ENCODE measurements around the gene IL12A. TPM values are rescaled to one million over a fixed set of nuclear protein-coding genes. Genes with fewer than 3 reads are reported as not detected.

Gene IL12A
- total and polyA plus RNA-seq, 4 donors: 0.08 to 0.25 (median 0.09) TPM; not detected in 1

GRCh38 chr3:159989973-159990846 is 1.6 kb downstream of the IL12A start:
- H3K9me3 ChIP-seq (ENCODE audit: control insufficient read depth in 4 of 4, low read length in 3 of 4): no peaks in the 10 kb centered on the region
- H3K27me3 ChIP-seq (ENCODE audit: control insufficient read depth in 4 of 4, insufficient read depth in 4 of 4, low read length in 3 of 4): no peaks in the 10 kb centered on the region
- no peak overlapping the region for H3K27ac ChIP-seq (ENCODE audit: low read depth in 1 of 2, low read length in 2 of 2)
- no peaks in the 10 kb centered on the region for H3K36me3 ChIP-seq (ENCODE audit: control insufficient read depth in 4 of 4, insufficient read depth in 3 of 4, low read depth in 1 of 4, low read length in 3 of 4)
- no peak overlapping the region for H3K4me3 ChIP-seq (ENCODE audit: low read depth in 1 of 3, low read length in 3 of 3)
- H3K9ac ChIP-seq (ENCODE audit: low read depth in 1 of 2, low read length in 2 of 2): no peak overlapping the region
- TF ChIP-seq YY1 (IDR thresholded peaks at IDR 0.05): no peak
- TF ChIP-seq CTCF (IDR thresholded peaks at IDR 0.05; ENCODE audit: low read depth, low read length, missing input control): no peak
- no peak for TF ChIP-seq NR2F2 (IDR thresholded peaks at IDR 0.05)
- TF ChIP-seq EGR1 (IDR thresholded peaks at IDR 0.05; ENCODE audit: low read depth in 2 of 2): no peak
- no peak for TF ChIP-seq FOXA1 (IDR thresholded peaks at IDR 0.05)
- peak in 1 of 2 donors; percentile 13 for TF ChIP-seq RXRA (IDR thresholded peaks at IDR 0.05)
- no peak for TF ChIP-seq JUND (IDR thresholded peaks at IDR 0.05)
- peak in 1 of 2 donors; percentile 11 for TF ChIP-seq HNF4A (conservative IDR thresholded peaks at IDR 0.05)
- no peak for DNase-seq (ENCODE audit: low spot score)
- 67% methylated on average over 5 of the region's 5 CpGs for WGBS
- H3K4me1 ChIP-seq (ENCODE audit: control insufficient read depth in 4 of 4, insufficient read depth in 4 of 4, low read length in 3 of 4): peaks cover 0 to 15% (median 11%) of the 10 kb centered on the region in 4 donors

- no peaks in the 10 kb centered on the region for H3K9me3 ChIP-seq (ENCODE audit: control insufficient read depth in 4 of 4, low read length in 3 of 4)
- H3K27me3 ChIP-seq (ENCODE audit: control insufficient read depth in 4 of 4, insufficient read depth in 4 of 4, low read length in 3 of 4): no peaks in the 10 kb centered on the region
- H3K9ac ChIP-seq (ENCODE audit: low read depth in 1 of 2, low read length in 2 of 2): no peak overlapping the region
- no peak overlapping the region for H3K27ac ChIP-seq (ENCODE audit: low read depth in 1 of 2, low read length in 2 of 2)
- TF ChIP-seq HNF4A (conservative IDR thresholded peaks at IDR 0.05): no peak
- TF ChIP-seq EGR1 (IDR thresholded peaks at IDR 0.05; ENCODE audit: low read depth in 2 of 2): no peak
- no peak for TF ChIP-seq MAX (IDR thresholded peaks at IDR 0.05)
- TF ChIP-seq, protein P1, sequence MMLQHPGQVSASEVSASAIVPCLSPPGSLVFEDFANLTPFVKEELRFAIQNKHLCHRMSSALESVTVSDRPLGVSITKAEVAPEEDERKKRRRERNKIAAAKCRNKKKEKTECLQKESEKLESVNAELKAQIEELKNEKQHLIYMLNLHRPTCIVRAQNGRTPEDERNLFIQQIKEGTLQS (IDR thresholded peaks at IDR 0.05): no peak
- TF ChIP-seq YY1 (IDR thresholded peaks at IDR 0.05): no peak
- TF ChIP-seq HNF4G (IDR thresholded peaks at IDR 0.05): no peak
- no peak for TF ChIP-seq RAD21 (IDR thresholded peaks at IDR 0.05)
- TF ChIP-seq CTCF (IDR thresholded peaks at IDR 0.05; ENCODE audit: low read depth, low read length, missing input control): no peak
- no peak for TF ChIP-seq FOXA1 (IDR thresholded peaks at IDR 0.05)
- TF ChIP-seq FOXA2 (IDR thresholded peaks at IDR 0.05): no peak
- no peak for TF ChIP-seq SP1 (IDR thresholded peaks at IDR 0.05)
- no peak for TF ChIP-seq ZBTB33 (IDR thresholded peaks at IDR 0.05)
- TF ChIP-seq GABPA (IDR thresholded peaks at IDR 0.05 in 1 of 2, conservative IDR thresholded peaks at IDR 0.05 in 1 of 2): no peak
- TF ChIP-seq TAF1 (conservative IDR thresholded peaks at IDR 0.05): no peak
- no peak for TF ChIP-seq JUND (IDR thresholded peaks at IDR 0.05)
- TF ChIP-seq RXRA (IDR thresholded peaks at IDR 0.05): no peak
- TF ChIP-seq, protein P2, sequence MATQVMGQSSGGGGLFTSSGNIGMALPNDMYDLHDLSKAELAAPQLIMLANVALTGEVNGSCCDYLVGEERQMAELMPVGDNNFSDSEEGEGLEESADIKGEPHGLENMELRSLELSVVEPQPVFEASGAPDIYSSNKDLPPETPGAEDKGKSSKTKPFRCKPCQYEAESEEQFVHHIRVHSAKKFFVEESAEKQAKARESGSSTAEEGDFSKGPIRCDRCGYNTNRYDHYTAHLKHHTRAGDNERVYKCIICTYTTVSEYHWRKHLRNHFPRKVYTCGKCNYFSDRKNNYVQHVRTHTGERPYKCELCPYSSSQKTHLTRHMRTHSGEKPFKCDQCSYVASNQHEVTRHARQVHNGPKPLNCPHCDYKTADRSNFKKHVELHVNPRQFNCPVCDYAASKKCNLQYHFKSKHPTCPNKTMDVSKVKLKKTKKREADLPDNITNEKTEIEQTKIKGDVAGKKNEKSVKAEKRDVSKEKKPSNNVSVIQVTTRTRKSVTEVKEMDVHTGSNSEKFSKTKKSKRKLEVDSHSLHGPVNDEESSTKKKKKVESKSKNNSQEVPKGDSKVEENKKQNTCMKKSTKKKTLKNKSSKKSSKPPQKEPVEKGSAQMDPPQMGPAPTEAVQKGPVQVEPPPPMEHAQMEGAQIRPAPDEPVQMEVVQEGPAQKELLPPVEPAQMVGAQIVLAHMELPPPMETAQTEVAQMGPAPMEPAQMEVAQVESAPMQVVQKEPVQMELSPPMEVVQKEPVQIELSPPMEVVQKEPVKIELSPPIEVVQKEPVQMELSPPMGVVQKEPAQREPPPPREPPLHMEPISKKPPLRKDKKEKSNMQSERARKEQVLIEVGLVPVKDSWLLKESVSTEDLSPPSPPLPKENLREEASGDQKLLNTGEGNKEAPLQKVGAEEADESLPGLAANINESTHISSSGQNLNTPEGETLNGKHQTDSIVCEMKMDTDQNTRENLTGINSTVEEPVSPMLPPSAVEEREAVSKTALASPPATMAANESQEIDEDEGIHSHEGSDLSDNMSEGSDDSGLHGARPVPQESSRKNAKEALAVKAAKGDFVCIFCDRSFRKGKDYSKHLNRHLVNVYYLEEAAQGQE (IDR thresholded peaks at IDR 0.05): no peak
- no peak for TF ChIP-seq NR2F2 (IDR thresholded peaks at IDR 0.05)
- H3K4me1 ChIP-seq (ENCODE audit: control insufficient read depth in 4 of 4, insufficient read depth in 4 of 4, low read length in 3 of 4): peaks cover 0 to 15% (median 11%) of the 10 kb centered on the region in 4 donors
- 98% methylated on average over 1 of the region's 1 CpG for WGBS
- no peak overlapping the region for H3K4me3 ChIP-seq (ENCODE audit: low read depth in 1 of 3, low read length in 3 of 3)
- DNase-seq (ENCODE audit: low spot score): no peak
- no peaks in the 10 kb centered on the region for H3K36me3 ChIP-seq (ENCODE audit: control insufficient read depth in 4 of 4, insufficient read depth in 3 of 4, low read depth in 1 of 4, low read length in 3 of 4)
Observed at GRCh38 chr3:159991591-159991990, 3.0 kb downstream of the IL12A start.

Measured in liver (tissue), 9 donors.